KMS-11 (cell line): ENCODE measurements around the gene CFAP251.

Source experiments
- H2AFZ ChIP-seq: fragments of 200-600 bp; sonication (generic); 2 replicates; pipeline ENCODE4 v1.6.1; 2016; ENCODE audit warnings: antibody characterized with exemption, mixed run types, low read depth
- H3K27ac ChIP-seq: fragments of 200-600 bp; sonication (generic); 2 replicates; pipeline ENCODE4 v1.6.1; 2016; ENCODE audit warnings: mild to moderate bottlenecking, mixed run types
- H3K27me3 ChIP-seq: fragments of 200-600 bp; sonication (generic); 2 replicates; pipeline ENCODE4 v1.6.1; 2017; ENCODE audit warnings: mild to moderate bottlenecking, low read depth, mixed run types, moderate library complexity; ENCODE audit not compliant: insufficient read depth
- H3K36me3 ChIP-seq: fragments of 200-600 bp; sonication (generic); 2 replicates; pipeline ENCODE4 v1.6.1; 2017; ENCODE audit warnings: mild to moderate bottlenecking, mixed run types; ENCODE audit not compliant: insufficient read depth
- H3K4me1 ChIP-seq: fragments of 200-600 bp; sonication (generic); 2 replicates; pipeline ENCODE4 v1.6.1; 2016; ENCODE audit warnings: mild to moderate bottlenecking, low read depth, mixed run types; ENCODE audit not compliant: poor library complexity, severe bottlenecking
- H3K4me2 ChIP-seq: fragments of 200-600 bp; sonication (generic); 2 replicates; pipeline ENCODE4 v1.7.0; 2016; ENCODE audit warnings: mild to moderate bottlenecking, mixed run types
- H3K4me3 ChIP-seq: fragments of 200-600 bp; sonication (generic); IDR thresholded peaks from 2 replicates; pipeline ENCODE4 v1.6.1; 2017; ENCODE audit warnings: low read depth, low read length, mixed read lengths; ENCODE audit not compliant: insufficient read depth
- H3K79me2 ChIP-seq: fragments of 200-600 bp; sonication (generic); 2 replicates; pipeline ENCODE4 v1.6.1; 2016; ENCODE audit warnings: low read depth, mixed run types; ENCODE audit not compliant: insufficient read depth
- H3K9ac ChIP-seq: fragments of 200-600 bp; sonication (generic); 2 replicates; pipeline ENCODE4 v1.6.1; 2016; ENCODE audit warnings: mild to moderate bottlenecking, mixed run types
- H4K20me1 ChIP-seq: fragments of 200-600 bp; sonication (generic); 2 replicates; pipeline ENCODE4 v1.6.1; 2016; ENCODE audit warnings: mild to moderate bottlenecking, mixed run types; ENCODE audit not compliant: insufficient read depth
- TF ChIP-seq, protein P1 (sequence below): fragments of 200-600 bp; sonication (generic); conservative IDR thresholded peaks from 2 replicates; pipeline ENCODE4 v1.6.1; 2017; ENCODE audit warnings: low read depth, mild to moderate bottlenecking, antibody characterized with exemption, low read length, moderate library complexity, mixed read lengths

Gene CFAP251

DNA sequence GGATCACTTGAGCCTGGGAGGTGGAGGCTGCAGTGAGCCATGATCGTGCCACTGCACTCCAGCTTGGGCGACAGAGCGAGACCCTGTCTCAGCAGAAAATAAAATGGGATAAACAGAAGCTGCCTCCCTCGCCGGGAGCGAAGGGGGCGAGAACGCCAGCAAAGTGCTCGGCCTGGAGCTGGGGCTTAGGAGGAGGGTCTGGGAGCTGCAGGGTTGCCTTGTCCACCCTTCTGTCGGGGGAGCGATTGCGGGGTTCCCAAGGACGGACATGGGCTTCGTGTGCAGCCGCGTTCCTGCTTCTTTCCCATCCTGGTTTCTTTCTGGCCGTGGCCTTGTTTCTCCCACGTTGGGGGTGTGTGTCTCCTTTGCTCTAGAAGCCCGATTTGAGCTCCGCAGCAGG is 132.3 kb downstream of the CFAP251 start:
- Histone ChIP-seq H3K36me3 (no peaks in the 10 kb centered on the region), H2AFZ (no peak overlapping the region), H3K79me2 (no peaks in the 10 kb centered on the region), H3K4me3 (no peak overlapping the region), H4K20me1 (no peaks in the 10 kb centered on the region), H3K4me1 (no peaks in the 10 kb centered on the region), H3K27ac (no peak overlapping the region), H3K9ac (no peak overlapping the region), H3K27me3 (no peaks in the 10 kb centered on the region), H3K4me2 (no peak overlapping the region)
- TF ChIP-seq, protein P1, sequence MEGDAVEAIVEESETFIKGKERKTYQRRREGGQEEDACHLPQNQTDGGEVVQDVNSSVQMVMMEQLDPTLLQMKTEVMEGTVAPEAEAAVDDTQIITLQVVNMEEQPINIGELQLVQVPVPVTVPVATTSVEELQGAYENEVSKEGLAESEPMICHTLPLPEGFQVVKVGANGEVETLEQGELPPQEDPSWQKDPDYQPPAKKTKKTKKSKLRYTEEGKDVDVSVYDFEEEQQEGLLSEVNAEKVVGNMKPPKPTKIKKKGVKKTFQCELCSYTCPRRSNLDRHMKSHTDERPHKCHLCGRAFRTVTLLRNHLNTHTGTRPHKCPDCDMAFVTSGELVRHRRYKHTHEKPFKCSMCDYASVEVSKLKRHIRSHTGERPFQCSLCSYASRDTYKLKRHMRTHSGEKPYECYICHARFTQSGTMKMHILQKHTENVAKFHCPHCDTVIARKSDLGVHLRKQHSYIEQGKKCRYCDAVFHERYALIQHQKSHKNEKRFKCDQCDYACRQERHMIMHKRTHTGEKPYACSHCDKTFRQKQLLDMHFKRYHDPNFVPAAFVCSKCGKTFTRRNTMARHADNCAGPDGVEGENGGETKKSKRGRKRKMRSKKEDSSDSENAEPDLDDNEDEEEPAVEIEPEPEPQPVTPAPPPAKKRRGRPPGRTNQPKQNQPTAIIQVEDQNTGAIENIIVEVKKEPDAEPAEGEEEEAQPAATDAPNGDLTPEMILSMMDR, result no peak

DNA sequence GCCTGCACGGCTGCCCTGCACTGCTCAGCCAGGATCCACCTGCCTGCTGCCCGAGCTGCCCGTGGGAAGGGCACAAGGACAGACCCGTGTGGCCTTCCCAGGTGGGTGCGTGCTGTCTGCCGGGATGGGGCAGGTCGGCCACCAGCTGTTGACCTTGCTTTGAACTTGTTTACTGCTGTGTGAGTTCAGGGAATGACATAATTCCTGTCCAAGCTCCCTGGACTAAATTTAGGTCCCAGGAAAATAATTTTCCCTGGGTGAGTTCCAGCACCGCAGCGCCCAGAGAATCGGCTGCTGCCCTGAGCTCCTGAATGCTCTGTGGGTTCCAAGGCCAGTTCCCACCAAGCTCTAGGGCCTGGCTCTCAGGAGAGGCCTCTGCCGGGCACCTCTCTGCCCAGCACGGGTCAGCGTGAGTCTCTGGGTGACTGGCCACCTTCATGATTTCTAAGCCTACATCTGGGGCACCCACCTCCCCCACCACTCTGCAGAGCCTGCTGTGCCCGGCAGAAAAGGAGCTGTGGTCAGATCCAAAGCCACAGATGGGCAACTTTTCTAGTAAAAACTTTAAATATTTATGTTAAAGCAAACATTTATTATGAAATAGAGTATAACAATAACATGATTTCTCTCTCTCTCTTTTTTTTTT is 133.0 kb downstream of the CFAP251 start:
- TF ChIP-seq, protein P1, result no peak
- no peak overlapping the region for H3K9ac ChIP-seq
- no peaks in the 10 kb centered on the region for H3K4me1 ChIP-seq
- H3K36me3 ChIP-seq, result no peaks in the 10 kb centered on the region
- H3K27ac ChIP-seq, result no peak overlapping the region
- no peaks in the 10 kb centered on the region for H3K79me2 ChIP-seq
- no peak overlapping the region for H3K4me2 ChIP-seq
- no peak overlapping the region for H3K4me3 ChIP-seq
- no peaks in the 10 kb centered on the region for H4K20me1 ChIP-seq
- no peak overlapping the region for H2AFZ ChIP-seq
- H3K27me3 ChIP-seq, result no peaks in the 10 kb centered on the region

DNA sequence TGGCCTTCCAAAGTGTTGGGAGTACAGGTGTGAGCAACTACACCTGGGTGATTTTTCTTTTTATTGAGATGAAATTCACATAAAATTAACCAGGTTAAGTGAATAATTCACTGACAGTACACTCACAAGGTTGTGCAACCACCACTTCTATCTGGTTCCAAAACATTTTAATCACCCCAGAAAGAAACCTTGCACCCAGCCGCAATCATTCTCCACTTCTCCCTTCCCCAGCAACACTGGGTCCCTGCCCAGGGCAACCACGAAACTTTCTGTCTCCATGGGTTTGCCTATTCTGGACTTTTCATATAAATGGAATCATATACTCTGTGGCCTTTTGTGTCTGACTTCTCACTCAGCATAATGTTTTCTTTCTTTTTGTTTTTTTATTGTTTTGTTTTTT is 133.9 kb downstream of the CFAP251 start:
- H3K9ac ChIP-seq, result no peak overlapping the region
- no peak overlapping the region for H3K27ac ChIP-seq
- H3K27me3 ChIP-seq, result no peaks in the 10 kb centered on the region
- no peaks in the 10 kb centered on the region for H4K20me1 ChIP-seq
- no peak overlapping the region for H3K4me3 ChIP-seq
- TF ChIP-seq, protein P1, result no peak
- H2AFZ ChIP-seq, result no peak overlapping the region
- no peaks in the 10 kb centered on the region for H3K79me2 ChIP-seq
- no peaks in the 10 kb centered on the region for H3K36me3 ChIP-seq
- no peaks in the 10 kb centered on the region for H3K4me1 ChIP-seq
- H3K4me2 ChIP-seq, result no peak overlapping the region
